K562 (cell line): Measurements from ENCODE around the gene LHPP. TPM values are rescaled to one million over a fixed set of nuclear protein-coding genes. Genes with fewer than 3 reads are reported as not detected.

ENCODE experiments used
- ATAC-seq: fragments of 200-7000 bp; cut with Tn5 transposase; 3 replicates; pipeline ENCODE4 v1.9.1; 2020; ENCODE audit warnings: moderate library complexity
- BruUV-seq: library from RNA; stranded (reverse); fragments of 400-500 nt; replicated peaks from 2 replicates; lab custom pipeline; 2021; lab: Mats Ljungman, UMichigan
- CTCF ChIA-PET: fragments of 300-600 bp; formaldehyde crosslinking; extraction: SDS; loops from one replicate; lab custom pipeline; 2021; ENCODE audit warnings: low intra/inter-chr PET ratio; lab: Yijun Ruan, JAX
- POLR2A ChIA-PET: fragments of 300-600, 350-650 bp; sonication (Branson Sonifier 250); formaldehyde crosslinking; extraction: SDS; loops from one replicate; lab custom pipeline; 2021; ENCODE audit warnings: antibody characterized with exemption, inconsistent platforms; lab: Yijun Ruan, JAX
- DNase-seq, 4 experiments: peaks; one replicate each; pipeline versions ENCODE4 v3.0.0 to v3.0.0-alpha.2; 2011 to 2018; ENCODE audit warnings: low spot score in 3 of 4, mixed read lengths in 3 of 4; ENCODE audit errors: extremely low read depth in 1 of 4
- FAIRE-seq: peaks from 2 replicates; lab custom pipeline; 2011; peaks lifted over from hg19 to GRCh38; lab: Jason Lieb, UNC
- H2AFZ ChIP-seq: 2 replicates; pipeline ENCODE4 v1.6.0; 2011; ENCODE audit warnings: low read depth, low read length, control low read depth, inconsistent platforms
- H3K27ac ChIP-seq: fragments of 200-600 bp; 3 replicates; pipeline ENCODE4 v1.8.0; 2011; ENCODE audit warnings: low read depth, mild to moderate bottlenecking, control low read depth, inconsistent platforms, low read length, moderate library complexity, mixed read lengths; ENCODE audit errors: extremely low read depth
- H3K27me3 ChIP-seq, 2 experiments: fragments of 300-600 bp in 1 of 2; 2 replicates in 1 of 2; 3 replicates in 1 of 2; pipeline versions ENCODE4 v1.6.0 to v1.8.0; 2011; ENCODE audit warnings: inconsistent platforms in 2 of 2, low read length in 2 of 2, mild to moderate bottlenecking in 1 of 2, mixed read lengths in 1 of 2, moderate library complexity in 1 of 2; ENCODE audit not compliant: control insufficient read depth in 2 of 2, insufficient read depth in 2 of 2
- H3K36me3 ChIP-seq: fragments of 300-600 bp; 3 replicates; pipeline ENCODE4 v1.8.0; 2011; ENCODE audit warnings: mild to moderate bottlenecking, low read length, inconsistent platforms; ENCODE audit not compliant: control insufficient read depth, insufficient read depth
- H3K4me1 ChIP-seq, 2 experiments: fragments of 200-600 bp in 1 of 2; replicated peaks in 1 of 2; 2 replicates in 1 of 2; 3 replicates in 1 of 2; pipeline versions ENCODE4 v1.5.1 to v1.8.0; 2011; ENCODE audit warnings: inconsistent platforms in 2 of 2, low read length in 2 of 2, mild to moderate bottlenecking in 1 of 2, mixed read lengths in 1 of 2, moderate library complexity in 1 of 2; ENCODE audit not compliant: control insufficient read depth in 2 of 2, insufficient read depth in 2 of 2
- H3K4me2 ChIP-seq: 2 replicates; pipeline ENCODE4 v1.6.1; 2011; ENCODE audit warnings: low read length, control low read depth, inconsistent platforms, mixed read lengths; ENCODE audit not compliant: insufficient read depth
- H3K4me3 ChIP-seq: fragments of 200-600 bp; sonication (generic), shearing (Covaris generic); 2 replicates; pipeline ENCODE4 v1.5.1; 2016; ENCODE audit warnings: control low read depth, inconsistent platforms
- H3K79me2 ChIP-seq: fragments of 200-600 bp; 3 replicates; pipeline ENCODE4 v1.8.0; 2011; ENCODE audit warnings: low read length, inconsistent platforms; ENCODE audit not compliant: control insufficient read depth, insufficient read depth
- H3K9ac ChIP-seq, 2 experiments: 2 replicates each; pipeline versions ENCODE4 v1.6.0 to v1.6.1; 2011; ENCODE audit warnings: low read depth in 2 of 2, low read length in 2 of 2, control low read depth in 1 of 2, inconsistent platforms in 1 of 2, mild to moderate bottlenecking in 1 of 2, mixed read lengths in 1 of 2; ENCODE audit not compliant: insufficient read depth in 1 of 2
- H3K9me1 ChIP-seq: one replicate; pipeline ENCODE4 v1.6.0; 2011; ENCODE audit warnings: inconsistent platforms, mild to moderate bottlenecking, low read length, moderate library complexity; ENCODE audit not compliant: control insufficient read depth, insufficient read depth
- H3K9me3 ChIP-seq: replicated peaks from 2 replicates; pipeline ENCODE4 v1.5.1; 2011; ENCODE audit warnings: low read depth, low read length, inconsistent platforms; ENCODE audit not compliant: control insufficient read depth, insufficient read depth
- H4K20me1 ChIP-seq: replicated peaks from 2 replicates; pipeline ENCODE4 v1.6.1; 2011; ENCODE audit warnings: low read length, inconsistent platforms, mixed read lengths; ENCODE audit not compliant: control insufficient read depth, insufficient read depth
- BRCA1 ChIP-seq, 2 experiments: fragments of 450-650 bp in 1 of 2; sonication (generic) in 1 of 2; formaldehyde crosslinking in 1 of 2; IDR thresholded peaks; 2 replicates each; pipeline versions ENCODE4 v1.5.0 to v1.6.1; 2017 to 2020; ENCODE audit warnings: mild to moderate bottlenecking in 1 of 2, missing genetic modification reagents in 1 of 2
- FOXA3 ChIP-seq, 2 experiments: fragments of 450-650 bp in 1 of 2; sonication (generic) in 1 of 2; formaldehyde crosslinking; IDR thresholded peaks in 1 of 2; conservative IDR thresholded peaks in 1 of 2; 2 replicates each; pipeline versions ENCODE4 v1.4.0 to v1.8.0; 2020 to 2022; ENCODE audit warnings: mild to moderate bottlenecking in 2 of 2, missing genetic modification reagents in 1 of 2
- KLF13 ChIP-seq: fragments of 450-650 bp; IDR thresholded peaks from 2 replicates; pipeline ENCODE4 v1.6.1; 2016; ENCODE audit warnings: missing genetic modification characterization, low read depth, mild to moderate bottlenecking, missing compliant biosample characterization, moderate library complexity, borderline replicate concordance
- KLF16 ChIP-seq: IDR thresholded peaks from 2 replicates; pipeline ENCODE4 v1.6.1; 2016; ENCODE audit warnings: antibody characterized with exemption
- MIER1 ChIP-seq: fragments of 450-650 bp; IDR thresholded peaks from 2 replicates; pipeline ENCODE4 v1.6.1; 2016; ENCODE audit warnings: antibody characterized with exemption, mild to moderate bottlenecking, low read depth
- NELFE ChIP-seq: IDR thresholded peaks from 2 replicates; pipeline ENCODE4 v1.6.1; 2011; ENCODE audit warnings: mild to moderate bottlenecking; ENCODE audit not compliant: insufficient read depth, insufficient read length
- NFRKB ChIP-seq: fragments of 450-650 bp; IDR thresholded peaks from 2 replicates; pipeline ENCODE4 v1.6.1; 2016; ENCODE audit warnings: low read depth
- PRDM10 ChIP-seq: fragments of 450-650 bp; IDR thresholded peaks from 2 replicates; pipeline ENCODE4 v1.6.1; 2018; ENCODE audit not compliant: partially characterized antibody
- RFX7 ChIP-seq: fragments of 250-450 bp; sonication (Bioruptor Pico); IDR thresholded peaks from 2 replicates; pipeline ENCODE4 v1.5.1; 2021; ENCODE audit warnings: mild to moderate bottlenecking
- RHOXF2B ChIP-seq: fragments of 250-450 bp; sonication (Bioruptor Pico); conservative IDR thresholded peaks from 2 replicates; pipeline ENCODE4 v1.5.1; 2021
- SAFB ChIP-seq: fragments of 200-400 bp; formaldehyde crosslinking; IDR thresholded peaks from 2 replicates; pipeline ENCODE4 v1.6.1; 2017; ENCODE audit warnings: low read depth, low read length, borderline replicate concordance
- WGBS: fragments of 100-300 bp; shearing (Covaris generic); methylation state at CpG from one replicate; pipeline ENCODE4 v1.1.6; 2016; ENCODE audit warnings: low coverage, mixed read lengths; ENCODE audit not compliant: insufficient coverage; ENCODE audit errors: missing lambda C conversion rate; 5-methylcytosine and 5-hydroxymethylcytosine counted together
- in situ Hi-C: fragments of 300-500 bp; cut with MboI; formaldehyde crosslinking; loops from 4 replicates; pipeline ENCODE4 v1.15.0; 2018; ENCODE audit warnings: inconsistent platforms, mixed read lengths
- intact Hi-C: fragments of 100-400 bp; cut with micrococcal nuclease; formaldehyde crosslinking; loops from 2 replicates; pipeline ENCODE4 v1.14.2; 2022
- polyA plus RNA-seq, 8 experiments: library from polyadenylated mRNA; depleted of rRNA in 4 of 8; stranded (reverse) in 5 of 8; unstranded in 3 of 8; fragments of >200 nt; fragmentation: Nextera tagmentation in 2 of 8; fragmentation: Illumina TruSeq in 1 of 8; extraction: Ambion mirVana in 2 of 8; extraction: Trizol in 1 of 8; gene quantifications; 2 replicates each; pipeline versions ENCODE4 v1.2.1 to v1.2.3, GENCODE V29; 2011 to 2014; ENCODE audit warnings: inconsistent platforms in 1 of 8, missing spikeins in 1 of 8
- total RNA-seq, 7 experiments: library from RNA; depleted of rRNA in 6 of 7; stranded (reverse); fragments of >200 nt in 6 of 7; fragmentation: Illumina TruSeq in 2 of 7; extraction: Trizol in 2 of 7; gene quantifications; 2 replicates each; pipeline versions ENCODE4 v1.2.1 to v1.2.3, GENCODE V29; 2011 to 2021; ENCODE audit warnings: low replicate concordance in 1 of 7
- TF ChIP-seq, protein P1 (sequence below): fragments of 450-650 bp; formaldehyde crosslinking; IDR thresholded peaks from 2 replicates; pipeline ENCODE4 v1.4.0; 2020; ENCODE audit warnings: mild to moderate bottlenecking, moderate library complexity

The LHPP gene
- total and polyA plus RNA-seq, 9 of the 15 experiments (the other 6 are each of a cell fraction or from before 2014, with no cell fraction given): 0.34 to 7.4 (median 3.0) TPM

DNA sequence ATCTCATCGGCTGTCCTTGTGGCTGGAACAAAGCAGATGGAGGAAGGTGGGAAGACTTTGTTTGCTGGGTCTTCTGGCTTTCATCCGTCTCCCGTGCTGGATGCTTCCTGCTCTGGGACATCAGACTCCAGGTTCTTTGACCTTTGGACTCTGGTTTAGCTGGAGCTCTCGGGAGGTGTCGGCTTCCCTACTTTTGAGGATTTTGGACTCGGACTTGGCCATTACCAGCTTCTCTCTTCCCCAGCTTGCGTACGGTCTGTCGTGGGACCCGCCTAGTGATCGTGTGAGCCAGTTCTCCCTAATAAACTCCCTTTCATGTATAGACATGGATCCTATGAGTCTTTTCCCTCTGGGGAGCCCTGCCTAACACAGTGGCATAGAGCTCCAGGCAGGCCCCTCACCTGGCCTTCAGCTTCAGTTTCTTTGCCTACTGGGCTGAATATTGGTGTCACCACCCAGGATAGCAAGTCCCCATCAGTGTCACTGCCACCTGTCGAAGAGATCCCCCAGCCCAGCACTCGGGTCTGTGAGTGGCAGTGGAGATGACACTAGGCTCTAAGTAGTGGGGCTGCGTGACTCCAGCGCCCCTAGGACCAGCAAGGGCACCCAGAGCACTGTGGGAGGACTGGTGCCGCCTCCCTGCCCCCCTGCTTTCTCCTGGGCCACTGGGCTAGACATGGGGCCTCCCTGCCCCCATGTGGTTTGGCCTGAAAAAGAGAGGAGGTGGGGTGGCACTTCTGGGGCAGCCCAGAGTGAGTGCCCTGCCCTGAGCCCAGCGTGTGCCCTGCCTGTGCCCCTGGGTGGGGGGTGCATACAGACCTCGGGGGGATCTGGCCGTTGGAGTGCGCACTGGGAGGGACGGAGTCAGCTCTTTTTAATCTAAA is 135.6 kb downstream of the LHPP start:
- no peak for FAIRE-seq
- ChIA-PET POLR2A (interaction anchor here (1.1 kb wide), 1 partner anchor 146 kb away, joined by 3 read pairs; no protein-coding TSS in a partner anchor), CTCF (no interaction called here)
- H3K36me3 ChIP-seq: no peaks in the 10 kb centered on the region
- in situ Hi-C loops: no loop called here
- no peak for TF ChIP-seq PRDM10
- TF ChIP-seq FOXA3 (CRISPR knock-in tag; conservative IDR thresholded peaks at IDR 0.05 in 1 of 2, IDR thresholded peaks at IDR 0.05 in 1 of 2): no peak
- TF ChIP-seq MIER1: no peak
- TF ChIP-seq NFRKB: no peak
- no peak for TF ChIP-seq RHOXF2B (CRISPR knock-in tag)
- TF ChIP-seq, protein P1, sequence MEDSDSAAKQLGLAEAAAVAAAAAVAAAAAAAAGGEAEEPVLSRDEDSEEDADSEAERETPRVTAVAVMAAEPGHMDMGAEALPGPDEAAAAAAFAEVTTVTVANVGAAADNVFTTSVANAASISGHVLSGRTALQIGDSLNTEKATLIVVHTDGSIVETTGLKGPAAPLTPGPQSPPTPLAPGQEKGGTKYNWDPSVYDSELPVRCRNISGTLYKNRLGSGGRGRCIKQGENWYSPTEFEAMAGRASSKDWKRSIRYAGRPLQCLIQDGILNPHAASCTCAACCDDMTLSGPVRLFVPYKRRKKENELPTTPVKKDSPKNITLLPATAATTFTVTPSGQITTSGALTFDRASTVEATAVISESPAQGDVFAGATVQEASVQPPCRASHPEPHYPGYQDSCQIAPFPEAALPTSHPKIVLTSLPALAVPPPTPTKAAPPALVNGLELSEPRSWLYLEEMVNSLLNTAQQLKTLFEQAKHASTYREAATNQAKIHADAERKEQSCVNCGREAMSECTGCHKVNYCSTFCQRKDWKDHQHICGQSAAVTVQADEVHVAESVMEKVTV (CRISPR knock-in tag): no peak
- no peak for TF ChIP-seq KLF16
- TF ChIP-seq SAFB: no peak
- no peak for TF ChIP-seq BRCA1 (IDR thresholded peaks at IDR 0.05)
- no peak for TF ChIP-seq BRCA1 (CRISPR knock-in tag; IDR thresholded peaks at IDR 0.05)
- no peak for TF ChIP-seq RFX7
- TF ChIP-seq KLF13 (tag): no peak
- no peak for TF ChIP-seq NELFE
- TF ChIP-seq, all 486 proteins: peak for 0
- Histone ChIP-seq H4K20me1 (peaks cover 15% of the 10 kb centered on the region), H3K4me1 (peaks cover 6 to 32% of the 10 kb centered on the region in 2 experiments; a peak in 4 of 5 replicates), H3K9me1 (no peaks in the 10 kb centered on the region), H3K27ac (no peak overlapping the region), H3K79me2 (no peaks in the 10 kb centered on the region), H2AFZ (no peak overlapping the region), H3K9me3 (no peaks in the 10 kb centered on the region), H3K4me2 (no peak overlapping the region), H3K9ac (no peak overlapping the region), H3K27me3 (peaks cover 0 to 8% of the 10 kb centered on the region in 2 experiments; a peak in 3 of 5 replicates), H3K4me3 (no peak overlapping the region)
- WGBS: 58% methylated on average over 13 of the region's 21 CpGs
- no TSS peak for BruUV-seq
- DNase-seq (no peak), ATAC-seq (no peak)
- intact Hi-C loops: no loop called here
